HG03439 (cell line): ENCODE measurements around the gene MYCBPAP.
"Not testable (repeated sequence)": the region's sequence is repeated elsewhere in the genome, so short reads cannot be mapped to it uniquely, and the experiment has no call there.

Experiments
- ATAC-seq: cut with Tn5 transposase; IDR thresholded peaks from one replicate; pipeline ENCODE4 v1.9.1; 2021; ENCODE audit warnings: mild to moderate bottlenecking, moderate library complexity; ENCODE audit not compliant: unreplicated experiment

The MYCBPAP gene

DNA sequence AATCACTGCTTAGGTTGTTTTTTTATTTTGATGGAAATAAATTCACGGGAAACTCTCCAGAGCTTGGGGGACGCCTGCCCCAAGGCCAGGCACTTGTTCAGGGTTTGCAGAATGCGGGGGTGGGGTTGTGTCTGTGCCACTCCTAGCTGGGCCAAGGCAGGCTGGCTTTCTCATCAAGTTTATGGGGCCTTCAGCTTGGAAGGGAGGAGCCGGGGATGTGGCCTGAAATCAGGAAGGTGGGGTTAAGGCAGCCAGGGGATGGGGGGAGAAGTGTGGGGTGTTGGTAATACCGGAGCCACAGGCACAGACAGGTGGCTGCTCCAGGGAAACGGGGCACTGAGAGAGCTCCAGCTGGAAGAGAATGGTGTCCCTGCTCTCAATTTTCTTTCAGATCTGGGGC lies 37.8 kb upstream of the MYCBPAP start:
- no peak for ATAC-seq

DNA sequence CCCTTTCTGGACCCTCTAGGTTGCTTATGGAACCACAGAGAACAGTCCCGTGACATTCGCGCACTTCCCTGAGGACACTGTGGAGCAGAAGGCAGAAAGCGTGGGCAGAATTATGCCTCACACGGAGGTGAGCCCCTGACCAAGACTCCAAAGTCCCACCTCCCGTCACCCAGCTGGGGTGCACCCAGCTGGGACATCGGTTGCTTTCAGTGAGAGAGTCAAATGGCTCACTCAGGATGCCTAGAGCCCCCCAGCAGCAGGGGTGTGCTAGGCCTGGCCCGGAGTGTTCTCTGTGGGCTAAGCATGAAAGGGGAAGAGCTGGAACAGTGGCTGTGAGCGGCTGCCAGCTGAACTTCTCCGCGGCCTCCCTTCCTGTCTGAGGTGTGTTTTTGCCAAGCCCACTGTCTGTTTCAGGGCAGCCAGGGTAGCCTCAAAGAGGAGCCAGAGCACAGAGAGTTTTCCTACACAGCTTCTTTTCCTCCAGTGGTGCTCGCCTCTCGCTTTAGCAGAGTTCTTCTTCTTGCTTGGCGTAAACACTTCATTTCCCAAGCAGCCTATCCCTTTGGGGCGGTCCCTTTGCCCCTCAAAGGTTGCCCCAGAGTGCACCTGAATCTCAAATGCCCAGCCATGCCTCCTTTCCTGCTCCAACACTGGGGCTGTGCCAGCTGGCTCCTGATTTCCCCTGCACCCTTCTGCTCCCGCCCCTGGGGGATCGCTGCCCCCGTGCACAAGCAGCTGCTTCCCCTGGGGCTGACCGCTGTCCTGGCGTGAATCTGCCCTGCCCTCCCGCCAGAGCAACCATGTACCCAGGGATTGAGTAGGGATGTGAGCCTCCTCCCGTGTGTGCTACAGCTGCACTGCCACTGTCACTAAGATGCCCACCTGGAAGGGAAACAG lies 37.0 kb upstream of the MYCBPAP start:
- no peak for ATAC-seq

- no peak for ATAC-seq
These were observed 36.0 kb upstream of the MYCBPAP start for GRCh38 chr17:50472286-50472685.

DNA sequence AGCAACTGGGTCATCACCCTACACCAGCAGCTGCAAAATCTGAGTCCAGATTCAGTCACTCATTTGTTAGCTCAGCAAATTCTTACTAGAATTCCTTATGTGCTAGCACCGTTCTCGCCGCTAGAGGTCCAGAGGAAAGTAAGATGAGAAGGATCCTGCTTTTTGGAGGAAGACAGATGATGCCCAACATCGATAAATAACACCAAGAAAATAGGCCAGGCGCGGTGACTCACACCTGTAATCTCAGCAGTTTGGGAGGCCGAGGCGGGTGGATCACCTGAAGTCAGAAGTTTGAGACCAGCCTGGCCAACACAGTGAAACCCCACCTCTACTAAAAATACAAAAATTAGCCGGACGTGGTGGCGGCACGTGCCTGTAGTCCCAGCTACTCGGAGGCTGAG lies 35.5 kb upstream of the MYCBPAP start:
- not testable (repeated sequence) for ATAC-seq

GRCh38 chr17:50473901-50474300 lies 34.3 kb upstream of the MYCBPAP start:
- ATAC-seq: no peak

GRCh38 chr17:50474523-50474922 lies 33.7 kb upstream of the MYCBPAP start:
- no peak for ATAC-seq

DNA sequence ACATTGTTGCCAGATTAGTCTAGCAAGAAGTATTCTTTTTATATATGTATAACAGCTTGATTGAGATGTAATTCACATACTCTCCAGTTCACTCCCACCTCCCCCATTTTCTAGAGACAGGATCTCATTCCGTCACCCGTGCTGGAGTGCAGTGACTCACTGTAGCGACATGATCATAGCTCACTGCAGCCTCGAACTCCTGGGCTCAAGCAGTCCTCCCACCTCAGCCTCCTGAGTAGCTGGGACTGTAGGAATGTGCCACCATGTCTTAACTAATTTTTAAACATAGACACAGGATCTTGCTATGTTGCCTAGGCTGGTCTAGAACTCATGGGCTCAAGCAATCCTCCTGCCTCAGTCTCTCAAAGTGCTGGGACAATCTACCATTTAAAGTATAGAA lies 32.9 kb upstream of the MYCBPAP start:
- ATAC-seq: no peak

DNA sequence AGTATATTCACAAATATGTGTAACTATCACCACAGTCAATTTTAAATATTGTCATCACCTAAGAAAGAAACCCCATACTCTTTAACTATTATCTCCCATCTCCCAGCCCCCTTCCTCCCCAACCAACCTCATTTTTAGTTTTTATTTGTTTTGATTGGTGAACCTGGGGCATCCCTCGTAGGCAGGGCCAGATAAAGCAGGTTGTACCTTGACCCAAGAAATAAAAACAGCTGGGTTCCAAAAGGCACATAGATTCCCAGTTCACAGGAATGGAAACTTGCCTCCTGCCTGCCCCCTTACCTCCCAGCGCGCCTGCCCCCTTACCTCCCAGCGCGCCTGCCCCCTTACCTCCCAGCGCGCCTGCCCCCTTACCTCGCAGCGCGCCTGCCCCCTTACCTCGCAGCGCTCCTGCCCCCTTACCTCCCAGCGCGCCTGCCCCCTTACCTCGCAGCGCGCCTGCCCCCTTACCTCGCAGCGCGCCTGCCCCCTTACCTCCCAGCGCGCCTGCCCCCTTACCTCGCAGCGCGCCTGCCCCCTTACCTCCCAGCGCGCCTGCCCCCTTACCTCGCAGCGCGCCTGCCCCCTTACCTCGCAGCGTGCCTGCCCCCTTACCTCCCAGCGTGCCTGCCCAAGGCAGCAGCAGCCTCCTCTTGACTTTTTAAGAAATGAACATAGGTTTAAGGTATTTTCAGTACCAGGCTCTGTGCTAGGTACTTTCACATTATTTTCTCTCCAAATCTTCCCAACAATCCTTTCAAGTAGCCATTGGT lies 32.3 kb upstream of the MYCBPAP start:
- not testable (repeated sequence) for ATAC-seq

GRCh38 chr17:50476545-50477315 lies 31.5 kb upstream of the MYCBPAP start:
- no peak for ATAC-seq

DNA sequence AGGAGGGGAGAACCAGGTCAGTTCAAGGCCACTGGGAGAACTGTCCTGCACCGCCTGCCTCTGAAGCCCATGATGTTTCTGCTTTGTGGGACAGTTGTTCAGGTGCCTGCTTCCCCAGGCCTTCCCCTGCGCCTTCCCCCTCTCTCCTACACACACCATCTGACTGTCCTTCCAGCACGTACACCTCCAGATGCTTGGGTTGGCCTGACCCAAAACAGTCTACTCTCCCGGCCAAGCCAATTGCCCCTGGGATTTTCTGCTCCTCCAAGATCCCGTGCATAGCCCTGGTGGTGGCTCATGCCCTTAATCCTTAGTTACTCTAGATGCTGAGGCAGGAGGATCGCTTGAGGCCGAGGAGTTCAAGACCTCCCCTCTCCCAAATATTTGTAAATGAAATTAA lies 30.3 kb upstream of the MYCBPAP start:
- no peak for ATAC-seq

DNA sequence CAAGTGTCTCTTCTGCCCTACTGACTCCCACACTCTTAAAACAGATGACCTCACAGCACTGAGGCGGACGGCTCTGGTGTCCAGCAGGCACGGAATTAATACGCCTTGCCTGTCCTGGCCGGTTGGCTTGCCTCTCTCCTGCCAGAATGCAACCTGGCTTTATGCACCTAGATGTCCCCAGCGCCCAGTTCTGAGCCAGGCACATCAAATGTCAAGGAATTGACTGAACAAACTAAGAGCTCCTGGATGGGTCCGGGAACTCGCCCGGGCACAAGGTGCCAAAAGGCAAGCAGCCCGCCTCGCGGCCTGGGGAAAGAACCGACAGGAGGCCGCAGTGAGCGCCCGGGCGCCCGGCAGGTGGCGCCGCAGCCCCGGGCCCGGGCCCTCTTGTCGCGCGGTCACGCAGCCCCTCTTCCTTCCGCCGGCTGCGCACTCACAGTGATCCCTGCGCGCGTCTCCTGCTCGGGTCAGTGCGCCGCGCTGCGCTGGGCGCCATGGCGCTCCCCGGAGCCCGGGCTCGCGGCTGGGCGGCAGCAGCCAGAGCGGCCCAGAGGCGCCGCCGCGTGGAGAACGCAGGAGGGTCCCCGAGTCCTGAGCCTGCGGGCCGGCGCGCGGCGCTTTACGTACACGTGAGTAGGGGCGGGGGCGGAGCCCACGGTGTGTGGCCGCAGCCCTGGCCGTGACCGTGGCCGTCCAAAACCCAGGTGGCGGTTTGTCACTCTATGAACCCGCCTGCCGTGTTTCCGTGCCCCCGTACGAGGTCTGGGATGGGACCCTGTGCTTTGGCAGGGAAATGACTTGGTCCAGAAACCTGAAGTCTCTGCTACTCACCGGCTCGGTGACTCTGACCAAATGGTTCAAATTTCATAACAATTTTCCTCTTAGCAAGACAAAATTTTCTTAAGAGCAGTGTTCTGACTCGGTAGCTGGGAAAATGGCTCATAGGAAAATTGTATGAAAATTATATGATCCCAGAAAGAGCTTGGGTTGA lies 29.6 kb upstream of the MYCBPAP start, which contains the start of gene RSAD1:
Gene RSAD1 (plus strand): TSS at position 470 of the 991 bp plus-strand sequence. CDS start 25 bp downstream, at position 495.
- peak; percentile 81 for ATAC-seq

DNA sequence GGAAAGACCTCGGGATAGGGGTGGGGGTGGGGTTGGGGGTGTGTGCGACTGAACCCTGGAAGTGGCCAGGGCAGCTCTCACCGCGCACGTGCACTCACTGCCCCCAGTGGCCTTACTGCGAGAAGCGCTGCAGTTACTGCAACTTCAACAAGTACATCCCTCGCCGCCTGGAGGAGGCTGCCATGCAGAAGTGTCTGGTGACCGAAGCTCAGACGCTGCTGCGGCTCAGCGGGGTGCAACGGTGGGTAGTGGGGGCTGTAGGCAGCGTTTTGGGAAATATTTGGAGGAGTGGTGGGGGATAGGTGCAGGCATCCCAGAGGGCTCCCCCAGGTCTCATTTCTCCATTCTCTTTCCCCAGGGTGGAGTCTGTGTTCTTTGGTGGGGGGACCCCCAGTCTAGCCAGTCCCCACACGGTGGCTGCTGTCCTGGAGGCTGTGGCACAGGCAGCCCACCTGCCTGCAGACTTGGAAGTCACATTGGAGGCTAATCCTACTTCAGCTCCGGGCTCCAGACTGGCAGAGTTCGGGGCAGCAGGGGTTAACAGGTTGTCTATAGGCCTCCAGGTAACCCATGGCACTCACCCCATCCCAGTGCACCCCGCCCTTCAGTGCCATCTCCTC lies 28.6 kb upstream of the MYCBPAP start:
- no peak for ATAC-seq

- ATAC-seq: no peak
These were observed 28.0 kb upstream of the MYCBPAP start for GRCh38 chr17:50480142-50480764.

DNA sequence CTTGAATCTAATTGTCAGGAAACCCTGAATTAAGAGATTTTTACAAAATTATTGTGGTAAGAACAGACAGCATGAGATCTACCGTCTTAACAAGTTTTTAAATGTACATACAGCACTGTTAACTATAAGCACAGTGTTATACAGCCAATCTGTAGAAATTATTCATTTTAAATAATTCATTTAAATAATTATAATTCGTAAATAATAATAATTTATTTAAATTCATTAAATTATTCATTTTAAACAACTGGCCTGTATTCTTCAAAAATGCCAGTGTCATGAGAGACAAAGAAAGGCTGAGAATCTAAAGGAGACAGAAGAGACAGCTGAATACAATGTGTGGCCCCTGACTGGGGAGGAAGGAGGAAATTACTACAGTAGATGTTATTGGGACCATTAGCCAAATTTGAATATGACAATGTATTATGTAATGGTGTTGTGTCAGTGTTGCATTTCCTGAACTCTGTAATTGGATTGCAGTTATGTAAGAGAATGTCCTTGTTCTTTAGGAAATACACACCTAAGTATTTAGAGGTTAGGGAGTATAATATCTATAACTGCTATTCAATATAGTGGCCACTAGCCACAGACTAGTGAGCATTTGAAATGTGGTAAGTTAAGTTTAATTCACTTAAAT lies 27.3 kb upstream of the MYCBPAP start:
- no peak for ATAC-seq

DNA sequence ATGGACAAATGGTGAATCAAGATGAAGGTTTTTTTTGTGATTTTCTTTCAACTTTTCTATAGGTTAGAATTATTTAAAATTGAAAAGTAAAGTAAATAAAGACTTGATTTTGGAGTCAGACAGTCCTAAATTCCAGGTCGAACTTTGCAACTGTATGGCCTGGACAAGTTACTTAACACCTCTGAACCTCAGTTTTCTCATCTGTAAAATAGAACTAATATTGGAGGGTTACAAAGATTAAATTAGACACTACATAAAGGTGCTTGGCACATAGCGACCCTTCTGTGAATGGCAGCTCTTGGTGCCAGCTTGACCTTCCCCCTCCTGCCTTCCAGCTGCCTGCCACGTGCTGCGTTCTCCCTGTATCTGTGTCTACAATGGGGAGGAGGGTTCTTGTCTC lies 26.6 kb upstream of the MYCBPAP start:
- ATAC-seq: no peak

- no peak for ATAC-seq
These were observed 26.1 kb upstream of the MYCBPAP start for GRCh38 chr17:50482110-50482509.

- no peak for ATAC-seq
These were observed 25.7 kb upstream of the MYCBPAP start for GRCh38 chr17:50482516-50482915.

DNA sequence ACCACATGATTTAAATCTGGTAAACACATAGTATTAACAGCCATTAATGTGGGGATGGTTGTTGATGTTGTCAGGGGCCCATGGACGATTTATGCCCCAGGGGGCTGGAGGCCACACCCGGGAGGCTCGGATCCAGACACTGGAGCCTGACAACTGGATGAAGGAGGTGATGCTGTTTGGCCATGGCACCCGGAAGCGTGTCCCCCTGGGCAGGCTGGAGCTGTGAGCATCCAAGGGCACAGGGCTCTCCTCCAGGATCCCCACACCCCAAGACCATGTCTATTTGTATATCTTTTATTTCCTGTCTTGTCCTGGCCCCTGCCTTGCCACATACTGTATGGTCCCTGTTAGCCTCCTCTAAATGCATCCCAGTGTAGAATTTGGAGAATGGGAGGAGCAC lies 25.0 kb upstream of the MYCBPAP start:
- no peak for ATAC-seq
